HG02852 (cell line): ENCODE measurements around the gene CMC2.
A peak's percentile ranks its signal among the peaks of the same experiment; 100 is the strongest.

Experiments used
- ATAC-seq: cut with Tn5 transposase; IDR thresholded peaks from one replicate; pipeline ENCODE4 v1.9.1; 2021; ENCODE audit warnings: mild to moderate bottlenecking, moderate library complexity; ENCODE audit not compliant: unreplicated experiment

Gene CMC2

DNA sequence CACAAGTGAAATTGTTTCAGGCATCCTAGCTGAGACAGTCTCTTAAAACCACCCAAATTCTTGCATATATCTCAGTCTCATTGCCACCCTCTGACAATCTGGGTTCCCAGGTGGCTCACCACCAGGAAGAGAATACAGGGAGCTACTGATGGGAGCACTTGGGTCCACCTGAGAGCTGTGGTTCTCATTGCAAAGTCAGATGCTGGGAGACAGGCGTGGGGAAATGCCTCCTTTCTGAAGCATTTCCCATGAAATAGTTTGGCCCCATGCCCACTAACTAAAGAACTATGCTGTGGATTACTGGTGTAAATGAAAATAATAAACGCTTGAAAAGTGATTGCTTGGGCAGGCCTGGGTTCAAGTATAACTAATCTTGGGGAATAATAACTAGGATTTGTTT, 70.3 kb downstream of the CMC2 start:
- no peak for ATAC-seq

DNA sequence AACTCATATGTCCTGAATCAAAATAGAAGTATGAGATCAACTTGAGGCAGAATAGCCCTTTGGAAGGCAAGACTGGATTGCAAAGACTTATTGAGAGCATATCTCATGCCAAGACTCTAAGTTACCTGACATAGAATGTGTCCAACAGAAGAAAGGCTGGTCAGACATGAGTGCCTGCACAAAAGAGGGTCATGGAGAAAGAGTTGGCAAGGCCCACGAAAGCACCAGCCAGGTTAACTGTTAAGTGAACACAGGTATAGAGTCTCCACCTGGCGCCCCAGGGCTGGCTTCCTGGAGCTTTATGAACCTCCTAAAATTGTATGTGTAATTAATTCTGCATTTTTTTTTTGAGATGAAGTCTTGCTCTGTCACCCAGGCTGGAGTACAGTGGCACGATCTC, 71.0 kb downstream of the CMC2 start:
- no peak for ATAC-seq

DNA sequence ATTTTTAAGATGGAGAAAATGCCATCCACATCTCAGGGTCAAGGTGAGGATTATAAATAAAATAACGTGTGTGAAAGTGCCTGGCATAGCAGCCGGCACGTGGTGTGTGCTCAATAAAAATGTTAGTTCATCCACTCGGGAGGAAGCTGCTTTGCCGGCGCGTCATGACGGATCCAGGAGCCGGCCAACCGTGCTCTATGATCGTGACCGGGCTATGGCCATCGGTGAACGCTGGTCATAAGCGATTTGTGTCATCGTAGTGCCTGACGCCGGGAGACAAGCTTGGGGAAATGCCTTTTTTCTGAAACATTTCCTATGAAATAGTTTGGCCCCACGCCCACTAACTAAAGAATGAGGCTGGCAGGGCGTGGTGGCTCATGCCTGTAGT, 74.0 kb downstream of the CMC2 start:
- ATAC-seq, result no peak

DNA sequence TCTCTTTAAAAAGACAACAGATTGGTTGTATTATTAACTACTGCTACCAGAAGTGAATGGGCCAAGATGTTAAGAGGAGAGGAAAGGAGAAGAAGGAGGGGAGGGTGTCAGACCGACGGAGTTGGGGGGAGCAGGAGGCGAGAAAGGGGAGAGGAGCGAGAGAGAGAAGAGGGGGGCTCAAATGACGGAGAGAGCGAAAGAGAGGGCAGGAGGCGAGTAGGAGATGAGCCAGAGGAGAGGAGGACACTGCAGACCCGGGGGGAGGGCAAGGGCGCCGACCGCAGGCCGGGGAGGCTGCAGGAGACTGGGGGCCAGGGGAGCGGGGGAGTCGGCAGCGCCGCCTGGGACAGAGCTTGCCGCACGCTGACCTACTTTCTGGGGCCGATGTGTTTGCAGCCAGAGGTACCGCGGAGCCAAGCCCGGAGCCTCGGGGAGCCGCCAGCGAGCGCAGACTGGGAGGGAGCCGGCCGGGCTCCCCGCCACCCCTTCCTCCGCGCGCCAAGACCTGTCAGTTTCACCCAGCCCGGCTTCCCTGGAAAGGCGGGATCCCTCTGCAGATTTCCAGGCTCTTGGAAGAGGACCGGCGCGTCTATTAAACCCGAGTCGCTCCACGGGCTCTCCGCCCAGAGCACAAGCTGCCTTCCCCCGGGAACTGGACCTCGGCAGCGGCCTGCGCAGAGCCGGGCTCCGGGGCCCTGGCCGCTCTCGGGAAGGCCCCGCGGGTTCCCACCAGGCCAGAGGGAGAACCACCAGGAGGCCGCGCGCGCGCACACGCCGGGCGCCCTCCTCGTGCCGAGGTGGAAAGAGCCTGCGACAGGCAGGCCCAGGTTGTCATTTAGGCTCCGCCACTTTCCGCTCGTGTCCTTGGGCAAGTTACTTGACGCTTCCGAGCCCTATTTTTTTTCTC, 74.6 kb downstream of the CMC2 start:
- no peak for ATAC-seq

DNA sequence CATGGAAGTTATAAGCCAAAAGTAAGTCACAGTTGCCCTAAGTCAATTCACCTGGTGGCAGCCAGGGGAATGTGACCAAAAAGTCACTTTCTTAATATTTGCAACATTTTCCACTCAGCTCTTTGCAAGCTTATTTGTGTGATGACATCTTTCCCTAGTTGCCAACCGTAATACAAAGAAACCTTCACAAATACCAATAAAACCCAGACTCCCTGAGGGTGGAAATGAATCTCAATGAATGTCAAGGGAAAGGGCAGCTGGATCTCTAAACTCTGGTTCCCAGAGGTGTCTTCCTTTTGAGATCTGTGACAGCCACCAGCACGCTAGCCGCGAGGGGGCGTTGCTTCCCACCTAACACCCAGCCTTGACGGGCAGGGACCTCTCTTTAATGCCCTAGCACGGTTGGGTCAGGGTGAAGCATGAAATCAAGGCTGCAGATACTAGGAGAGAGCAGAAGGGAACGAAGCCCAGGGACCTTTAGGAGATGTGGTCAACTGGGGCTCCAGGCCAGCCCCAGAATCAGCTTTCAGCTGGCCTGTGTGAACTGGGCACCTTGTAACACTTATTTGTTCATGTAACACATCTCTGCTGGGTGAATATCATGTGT, 82.2 kb downstream of the CMC2 start:
- ATAC-seq, result peak; percentile 47

DNA sequence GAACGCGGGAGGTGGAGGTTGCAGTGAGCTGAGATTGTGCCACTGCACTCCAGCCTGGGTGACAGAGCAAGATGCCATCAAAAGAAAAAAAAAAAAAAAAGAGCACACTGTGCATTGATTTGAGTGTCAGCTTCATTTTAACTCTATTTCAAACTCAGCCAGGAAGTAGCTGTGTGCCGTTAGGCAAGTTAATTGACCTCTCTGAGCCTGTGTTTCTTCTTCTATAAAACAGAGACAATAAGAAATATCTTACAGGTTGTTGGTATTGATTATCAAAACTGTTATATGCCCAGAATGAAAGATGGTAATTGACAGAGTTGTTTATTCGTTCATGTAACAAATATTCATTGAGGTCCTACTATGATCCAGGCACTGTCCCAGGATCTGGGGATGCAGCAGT, 83.3 kb downstream of the CMC2 start:
- no peak for ATAC-seq
